ENCODE data around the gene FOXA3.
"Not testable (repeated sequence)": the region's sequence is repeated elsewhere in the genome, so short reads cannot be mapped to it uniquely, and the experiment has no call there.

Gene FOXA3

GRCh38 chr19:45890877-45891276, 26.8 kb downstream of the FOXA3 start:
- ATAC-seq (ENCODE audit: insufficient read depth, low read depth) (no peak), DNase-seq (no peak)
- peaks cover 11% of the 10 kb centered on the region for H3K4me1 ChIP-seq (ENCODE audit: insufficient read depth, low read length)
- H3K27me3 ChIP-seq (ENCODE audit: insufficient read depth, low read length, poor library complexity) = no peaks in the 10 kb centered on the region
- no peak overlapping the region for H3K27ac ChIP-seq (ENCODE audit: low read length)
- H2AFZ ChIP-seq (ENCODE audit: low read depth, low read length) = no peak overlapping the region
- H3K79me2 ChIP-seq (ENCODE audit: insufficient read depth, low read length) = peaks cover 5% of the 10 kb centered on the region; the same call in 1 of the 2 replicates
- no peaks in the 10 kb centered on the region for H3K9me3 ChIP-seq (ENCODE audit: insufficient read depth, low read length, severe bottlenecking)
- H3K36me3 ChIP-seq (ENCODE audit: insufficient read depth, low read length) = peaks cover 14% of the 10 kb centered on the region; the same call in 1 of the 2 replicates
- H3K4me3 ChIP-seq (ENCODE audit: low read depth in 1 of 2, low read length in 2 of 2) = no peak overlapping the region
- no peak overlapping the region for H3K9ac ChIP-seq (ENCODE audit: low read depth, low read length)
- no peak overlapping the region for H3K4me2 ChIP-seq (ENCODE audit: insufficient read depth, low read length)
- no peaks in the 10 kb centered on the region for H4K20me1 ChIP-seq (ENCODE audit: insufficient read depth, low read length)
- no peak for TF ChIP-seq EZH2 (IDR thresholded peaks at IDR 0.05; ENCODE audit: borderline replicate concordance, low read depth, low read length, severe bottlenecking)
- TF ChIP-seq, protein P1, sequence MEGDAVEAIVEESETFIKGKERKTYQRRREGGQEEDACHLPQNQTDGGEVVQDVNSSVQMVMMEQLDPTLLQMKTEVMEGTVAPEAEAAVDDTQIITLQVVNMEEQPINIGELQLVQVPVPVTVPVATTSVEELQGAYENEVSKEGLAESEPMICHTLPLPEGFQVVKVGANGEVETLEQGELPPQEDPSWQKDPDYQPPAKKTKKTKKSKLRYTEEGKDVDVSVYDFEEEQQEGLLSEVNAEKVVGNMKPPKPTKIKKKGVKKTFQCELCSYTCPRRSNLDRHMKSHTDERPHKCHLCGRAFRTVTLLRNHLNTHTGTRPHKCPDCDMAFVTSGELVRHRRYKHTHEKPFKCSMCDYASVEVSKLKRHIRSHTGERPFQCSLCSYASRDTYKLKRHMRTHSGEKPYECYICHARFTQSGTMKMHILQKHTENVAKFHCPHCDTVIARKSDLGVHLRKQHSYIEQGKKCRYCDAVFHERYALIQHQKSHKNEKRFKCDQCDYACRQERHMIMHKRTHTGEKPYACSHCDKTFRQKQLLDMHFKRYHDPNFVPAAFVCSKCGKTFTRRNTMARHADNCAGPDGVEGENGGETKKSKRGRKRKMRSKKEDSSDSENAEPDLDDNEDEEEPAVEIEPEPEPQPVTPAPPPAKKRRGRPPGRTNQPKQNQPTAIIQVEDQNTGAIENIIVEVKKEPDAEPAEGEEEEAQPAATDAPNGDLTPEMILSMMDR (IDR thresholded peaks at IDR 0.05; ENCODE audit: borderline replicate concordance, extremely low read depth, low read length, poor library complexity, severe bottlenecking) = no peak

DNA sequence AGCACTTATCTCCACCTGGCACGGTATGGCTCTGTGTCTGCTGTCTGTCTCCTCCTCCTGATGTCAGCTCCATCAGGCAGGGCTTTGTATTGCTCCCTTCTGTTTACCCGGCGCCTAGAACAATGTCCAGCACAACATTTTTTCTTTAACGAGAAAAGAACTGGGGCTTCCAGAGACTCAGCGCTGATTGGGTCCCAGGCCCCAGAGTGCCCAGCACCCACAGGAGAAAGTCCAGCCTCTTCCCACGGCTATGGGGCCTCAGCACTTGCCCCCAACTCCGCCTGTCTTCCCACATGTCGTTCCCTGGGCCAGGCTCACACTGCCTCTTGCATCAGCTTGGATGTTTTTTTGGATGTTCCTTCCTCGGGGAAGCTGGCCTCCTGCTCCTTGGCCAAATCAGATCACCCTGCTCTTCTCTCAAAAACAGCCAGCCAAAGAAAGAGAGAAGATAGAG, 31.4 kb downstream of the FOXA3 start:
- Histone ChIP-seq H3K9me3 (ENCODE audit: insufficient read depth, low read length, severe bottlenecking) (no peaks in the 10 kb centered on the region), H3K27me3 (ENCODE audit: insufficient read depth, low read length, poor library complexity) (no peaks in the 10 kb centered on the region), H3K36me3 (ENCODE audit: insufficient read depth, low read length) (peaks cover 43% of the 10 kb centered on the region), H3K27ac (ENCODE audit: low read length) (no peak overlapping the region), H3K4me1 (ENCODE audit: insufficient read depth, low read length) (peaks cover 5% of the 10 kb centered on the region), H4K20me1 (ENCODE audit: insufficient read depth, low read length) (peaks cover 4% of the 10 kb centered on the region; the same call in 1 of the 2 replicates), H3K4me2 (ENCODE audit: insufficient read depth, low read length) (no peak overlapping the region), H3K79me2 (ENCODE audit: insufficient read depth, low read length) (peaks cover 11% of the 10 kb centered on the region), H2AFZ (ENCODE audit: low read depth, low read length) (no peak overlapping the region), H3K9ac (ENCODE audit: low read depth, low read length) (no peak overlapping the region), H3K4me3 (ENCODE audit: low read depth in 1 of 2, low read length in 2 of 2) (no peak overlapping the region)
- TF ChIP-seq EZH2 (IDR thresholded peaks at IDR 0.05; ENCODE audit: borderline replicate concordance, low read depth, low read length, severe bottlenecking) = no peak
- TF ChIP-seq, protein P1 (IDR thresholded peaks at IDR 0.05; ENCODE audit: borderline replicate concordance, extremely low read depth, low read length, poor library complexity, severe bottlenecking) = no peak
- DNase-seq = no peak
- ATAC-seq (ENCODE audit: insufficient read depth, low read depth) = no peak

GRCh38 chr19:45895983-45896599, 32.0 kb downstream of the FOXA3 start:
- Histone ChIP-seq H3K4me1 (ENCODE audit: insufficient read depth, low read length) (peaks cover 10% of the 10 kb centered on the region), H3K36me3 (ENCODE audit: insufficient read depth, low read length) (peaks cover 49% of the 10 kb centered on the region), H3K79me2 (ENCODE audit: insufficient read depth, low read length) (peaks cover 16% of the 10 kb centered on the region)
- ATAC-seq (ENCODE audit: insufficient read depth, low read depth); H3K27ac ChIP-seq (ENCODE audit: low read length); H3K4me2 ChIP-seq (ENCODE audit: insufficient read depth, low read length); H2AFZ ChIP-seq (ENCODE audit: low read depth, low read length); H3K9ac ChIP-seq (ENCODE audit: low read depth, low read length); H3K27me3 ChIP-seq (ENCODE audit: insufficient read depth, low read length, poor library complexity); H3K4me3 ChIP-seq (ENCODE audit: low read depth in 1 of 2, low read length in 2 of 2); H4K20me1 ChIP-seq (ENCODE audit: insufficient read depth, low read length); H3K9me3 ChIP-seq (ENCODE audit: insufficient read depth, low read length, severe bottlenecking); DNase-seq: not testable (repeated sequence)

GRCh38 chr19:45897261-45897812, 33.2 kb downstream of the FOXA3 start:
- Histone ChIP-seq H2AFZ (ENCODE audit: low read depth, low read length) (no peak overlapping the region), H3K36me3 (ENCODE audit: insufficient read depth, low read length) (peaks cover 51% of the 10 kb centered on the region), H3K4me1 (ENCODE audit: insufficient read depth, low read length) (peaks cover 16% of the 10 kb centered on the region), H3K4me3 (ENCODE audit: low read depth in 1 of 2, low read length in 2 of 2) (no peak overlapping the region), H4K20me1 (ENCODE audit: insufficient read depth, low read length) (peaks cover 4% of the 10 kb centered on the region; the same call in 1 of the 2 replicates), H3K9me3 (ENCODE audit: insufficient read depth, low read length, severe bottlenecking) (no peaks in the 10 kb centered on the region), H3K27ac (ENCODE audit: low read length) (no peak overlapping the region), H3K27me3 (ENCODE audit: insufficient read depth, low read length, poor library complexity) (no peaks in the 10 kb centered on the region), H3K79me2 (ENCODE audit: insufficient read depth, low read length) (peaks cover 27% of the 10 kb centered on the region), H3K4me2 (ENCODE audit: insufficient read depth, low read length) (no peak overlapping the region), H3K9ac (ENCODE audit: low read depth, low read length) (no peak overlapping the region)
- TF ChIP-seq, protein P1 (IDR thresholded peaks at IDR 0.05; ENCODE audit: borderline replicate concordance, extremely low read depth, low read length, poor library complexity, severe bottlenecking) = no peak
- TF ChIP-seq EZH2 (IDR thresholded peaks at IDR 0.05; ENCODE audit: borderline replicate concordance, low read depth, low read length, severe bottlenecking) = no peak
- ATAC-seq (ENCODE audit: insufficient read depth, low read depth) (no peak), DNase-seq (no peak)
